Stimulated activated CD8-positive, alpha-beta memory T cell treated with anti-CD3 and anti-CD28 coated beads, Interleukin-4, amount 100 ng/mL, for 4 hours (primary cell): Measurements from ENCODE around the gene PREPL.

Source experiments
- DNase-seq, 2 donors: peaks; one replicate each; pipeline ENCODE4 v3.0.0-alpha.2; 2020; ENCODE audit warnings: low read depth in 2 of 2, low spot score in 1 of 2

PREPL gene

GRCh38 chr2:44296653-44297052 is 64.6 kb downstream of the PREPL start:
- no peak for DNase-seq

- no peak for DNase-seq
Observed at GRCh38 chr2:44295633-44296359, 65.5 kb downstream of the PREPL start.

- no peak for DNase-seq
Observed at GRCh38 chr2:44295113-44295512, 66.2 kb downstream of the PREPL start.

- DNase-seq = no peak
Observed at GRCh38 chr2:44291281-44292248, 69.7 kb downstream of the PREPL start.

- no peak for DNase-seq
Observed at GRCh38 chr2:44290261-44290660, 71.0 kb downstream of the PREPL start.

GRCh38 chr2:44286884-44287638 is 74.2 kb downstream of the PREPL start:
- DNase-seq = no peak

- no peak for DNase-seq
Observed at GRCh38 chr2:44286119-44286883, 75.0 kb downstream of the PREPL start.

GRCh38 chr2:44285174-44285573 is 76.1 kb downstream of the PREPL start:
- no peak for DNase-seq

- no peak for DNase-seq
Observed at GRCh38 chr2:44283116-44283666, 78.1 kb downstream of the PREPL start.

- no peak for DNase-seq
Observed at GRCh38 chr2:44280869-44281268, 80.4 kb downstream of the PREPL start.

GRCh38 chr2:44277541-44277940 is 83.8 kb downstream of the PREPL start:
- no peak for DNase-seq

GRCh38 chr2:44275927-44276303 is 85.4 kb downstream of the PREPL start:
- DNase-seq = no peak

GRCh38 chr2:44273596-44273995 is 87.7 kb downstream of the PREPL start:
- no peak for DNase-seq

- DNase-seq = no peak
Observed at GRCh38 chr2:44273076-44273475, 88.2 kb downstream of the PREPL start.

GRCh38 chr2:44271296-44271695 is 90.0 kb downstream of the PREPL start:
- no peak for DNase-seq

- no peak for DNase-seq
Observed at GRCh38 chr2:44269831-44270230, 91.5 kb downstream of the PREPL start.

GRCh38 chr2:44267796-44268648 is 93.3 kb downstream of the PREPL start:
- DNase-seq = no peak
